Measurements from ENCODE around the gene DHTKD1.
"Not testable (repeated sequence)": the region's sequence is repeated elsewhere in the genome, so short reads cannot be mapped to it uniquely, and the experiment has no call there.

Gene DHTKD1

GRCh38 chr10:12062754-12063482, 5.8 kb upstream of the DHTKD1 start:
- Histone ChIP-seq H4K20me1 (ENCODE audit: insufficient read depth, low read length) (no peaks in the 10 kb centered on the region), H2AFZ (ENCODE audit: low read length) (peak overlapping the region; percentile 97; the same call in 1 of the 2 replicates), H3K9me3 (ENCODE audit: low read length) (no peaks in the 10 kb centered on the region), H3K36me3 (ENCODE audit: insufficient read depth, low read length) (no peaks in the 10 kb centered on the region), H3K4me2 (ENCODE audit: low read length) (peak overlapping the region; percentile 75), H3K9me2 (ENCODE audit: low read depth, low read length) (no peaks in the 10 kb centered on the region), H3K4me3 (ENCODE audit: low read depth, low read length, poor library complexity, severe bottlenecking) (peak overlapping the region; percentile 43), H3F3A (ENCODE audit: insufficient read depth, low read length) (no peaks in the 10 kb centered on the region; the same call in 1 of the 2 replicates), H3K79me2 (ENCODE audit: insufficient read depth, low read length) (no peaks in the 10 kb centered on the region), H3K27ac (ENCODE audit: low read depth, low read length, poor library complexity, severe bottlenecking) (peak overlapping the region; percentile 92), H3K4me1 (ENCODE audit: insufficient read depth, low read length, severe bottlenecking) (peaks cover 18% of the 10 kb centered on the region), H3K27me3 (ENCODE audit: insufficient read depth, low read length) (no peaks in the 10 kb centered on the region), H3K9ac (ENCODE audit: low read length) (peak overlapping the region; percentile 72)
- TF ChIP-seq CTCF (IDR thresholded peaks at IDR 0.05; ENCODE audit: low read length) (no peak), EZH2 (IDR thresholded peaks at IDR 0.05; ENCODE audit: borderline replicate concordance, low read length) (no peak)

- Histone ChIP-seq H3K9ac (ENCODE audit: low read length) (peak overlapping the region; percentile 72), H3K36me3 (ENCODE audit: insufficient read depth, low read length) (no peaks in the 10 kb centered on the region), H3K27ac (ENCODE audit: low read depth, low read length, poor library complexity, severe bottlenecking) (peak overlapping the region; percentile 92), H3K9me3 (ENCODE audit: low read length) (no peaks in the 10 kb centered on the region), H3K4me1 (ENCODE audit: insufficient read depth, low read length, severe bottlenecking) (peaks cover 23% of the 10 kb centered on the region), H4K20me1 (ENCODE audit: insufficient read depth, low read length) (no peaks in the 10 kb centered on the region), H3K27me3 (ENCODE audit: insufficient read depth, low read length) (no peaks in the 10 kb centered on the region), H3F3A (ENCODE audit: insufficient read depth, low read length) (no peaks in the 10 kb centered on the region; the same call in 1 of the 2 replicates), H3K4me2 (ENCODE audit: low read length) (peak overlapping the region; percentile 75), H3K79me2 (ENCODE audit: insufficient read depth, low read length) (no peaks in the 10 kb centered on the region), H3K4me3 (ENCODE audit: low read depth, low read length, poor library complexity, severe bottlenecking) (peak overlapping the region; percentile 43), H2AFZ (ENCODE audit: low read length) (peak overlapping the region; percentile 97; the same call in 1 of the 2 replicates), H3K9me2 (ENCODE audit: low read depth, low read length) (no peaks in the 10 kb centered on the region)
- TF ChIP-seq EZH2 (IDR thresholded peaks at IDR 0.05; ENCODE audit: borderline replicate concordance, low read length) (no peak), CTCF (IDR thresholded peaks at IDR 0.05; ENCODE audit: low read length) (no peak)
These were observed 5.3 kb upstream of the DHTKD1 start for GRCh38 chr10:12063483-12063818.

GRCh38 chr10:12067336-12067735, 1.4 kb upstream of the DHTKD1 start:
- H3K4me1 ChIP-seq (ENCODE audit: insufficient read depth, low read length, severe bottlenecking), result peaks cover 43% of the 10 kb centered on the region
- no peaks in the 10 kb centered on the region for H3K27me3 ChIP-seq (ENCODE audit: insufficient read depth, low read length)
- H3K4me3 ChIP-seq (ENCODE audit: low read depth, low read length, poor library complexity, severe bottlenecking), result no peak overlapping the region
- no peak overlapping the region for H3K4me2 ChIP-seq (ENCODE audit: low read length)
- no peaks in the 10 kb centered on the region for H3K9me2 ChIP-seq (ENCODE audit: low read depth, low read length)
- H3K9me3 ChIP-seq (ENCODE audit: low read length), result no peaks in the 10 kb centered on the region
- TF ChIP-seq CTCF (IDR thresholded peaks at IDR 0.05; ENCODE audit: low read length), result no peak
- TF ChIP-seq EZH2 (IDR thresholded peaks at IDR 0.05; ENCODE audit: borderline replicate concordance, low read length), result no peak
- H3K79me2 ChIP-seq (ENCODE audit: insufficient read depth, low read length), result peaks cover 15% of the 10 kb centered on the region
- no peak overlapping the region for H3K9ac ChIP-seq (ENCODE audit: low read length)
- H3K27ac ChIP-seq (ENCODE audit: low read depth, low read length, poor library complexity, severe bottlenecking), result peak overlapping the region; percentile 50
- no peak overlapping the region for H2AFZ ChIP-seq (ENCODE audit: low read length)
- H4K20me1 ChIP-seq (ENCODE audit: insufficient read depth, low read length), result no peaks in the 10 kb centered on the region
- no peaks in the 10 kb centered on the region; the same call in 1 of the 2 replicates for H3F3A ChIP-seq (ENCODE audit: insufficient read depth, low read length)
- no peaks in the 10 kb centered on the region for H3K36me3 ChIP-seq (ENCODE audit: insufficient read depth, low read length)

- H3K9ac ChIP-seq (ENCODE audit: low read length); H3K36me3 ChIP-seq (ENCODE audit: insufficient read depth, low read length); H4K20me1 ChIP-seq (ENCODE audit: insufficient read depth, low read length); H3K9me2 ChIP-seq (ENCODE audit: low read depth, low read length); H3K9me3 ChIP-seq (ENCODE audit: low read length); H3K4me3 ChIP-seq (ENCODE audit: low read depth, low read length, poor library complexity, severe bottlenecking); H3K4me2 ChIP-seq (ENCODE audit: low read length); H2AFZ ChIP-seq (ENCODE audit: low read length); H3F3A ChIP-seq (ENCODE audit: insufficient read depth, low read length); H3K27me3 ChIP-seq (ENCODE audit: insufficient read depth, low read length): not testable (repeated sequence)
- Histone ChIP-seq H3K27ac (ENCODE audit: low read depth, low read length, poor library complexity, severe bottlenecking) (peak overlapping the region; percentile 74), H3K79me2 (ENCODE audit: insufficient read depth, low read length) (peaks cover 15% of the 10 kb centered on the region), H3K4me1 (ENCODE audit: insufficient read depth, low read length, severe bottlenecking) (peaks cover 63% of the 10 kb centered on the region)
These were observed 2.7 kb downstream of the DHTKD1 start for GRCh38 chr10:12071441-12071840.

Measured in OCI-LY1 (cell line).